ENCODE data around the gene CCZ1.
"Not testable (repeated sequence)": the region's sequence is repeated elsewhere in the genome, so short reads cannot be mapped to it uniquely, and the experiment has no call there.

DNA sequence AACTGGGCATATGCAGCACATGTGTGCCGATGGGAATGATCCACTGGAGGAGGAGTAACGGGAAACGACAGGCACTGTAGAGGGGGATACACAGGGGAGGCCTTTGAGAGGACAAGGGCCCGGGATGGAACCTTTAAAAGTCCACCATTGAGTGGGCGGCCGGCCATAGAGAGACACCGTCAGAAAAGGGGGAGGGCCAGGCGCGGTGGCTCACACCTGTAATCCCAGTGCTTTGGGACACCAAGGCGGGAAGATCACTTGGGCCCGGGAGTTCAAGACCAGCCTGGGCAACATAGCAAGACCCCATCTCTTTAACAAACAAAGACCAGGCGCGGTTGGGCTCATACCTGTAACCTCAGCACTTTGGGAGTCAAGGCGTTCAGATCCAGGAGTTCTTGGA is 32.7 kb downstream of the CCZ1 start:
- not testable (repeated sequence) for TF ChIP-seq POLR2A (IDR thresholded peaks at IDR 0.05; ENCODE audit: low read length); GATA1 (IDR thresholded peaks at IDR 0.05; ENCODE audit: low read depth, low read length)

Measured in erythroblast (primary cell).